MM.1S (cell line): ENCODE measurements around the gene GOLGA3.
"Not testable (repeated sequence)": the region's sequence is repeated elsewhere in the genome, so short reads cannot be mapped to it uniquely, and the experiment has no call there.

ENCODE experiments used
- EZH2 ChIP-seq: fragments of 300-600 bp; sonication (generic); optimal IDR thresholded peaks from 2 replicates; pipeline ENCODE3; 2017; ENCODE audit warnings: low read depth, mild to moderate bottlenecking, antibody characterized with exemption, low read length, mixed read lengths
- TF ChIP-seq, protein P1 (sequence below): fragments of 300-600 bp; sonication (generic); IDR thresholded peaks from 2 replicates; pipeline ENCODE4 v1.5.1; 2016; ENCODE audit warnings: antibody characterized with exemption, low read length, mixed read lengths

GRCh38 chr12:132855211-132855610, 26.5 kb upstream of the GOLGA3 start:
- TF ChIP-seq, protein P1, sequence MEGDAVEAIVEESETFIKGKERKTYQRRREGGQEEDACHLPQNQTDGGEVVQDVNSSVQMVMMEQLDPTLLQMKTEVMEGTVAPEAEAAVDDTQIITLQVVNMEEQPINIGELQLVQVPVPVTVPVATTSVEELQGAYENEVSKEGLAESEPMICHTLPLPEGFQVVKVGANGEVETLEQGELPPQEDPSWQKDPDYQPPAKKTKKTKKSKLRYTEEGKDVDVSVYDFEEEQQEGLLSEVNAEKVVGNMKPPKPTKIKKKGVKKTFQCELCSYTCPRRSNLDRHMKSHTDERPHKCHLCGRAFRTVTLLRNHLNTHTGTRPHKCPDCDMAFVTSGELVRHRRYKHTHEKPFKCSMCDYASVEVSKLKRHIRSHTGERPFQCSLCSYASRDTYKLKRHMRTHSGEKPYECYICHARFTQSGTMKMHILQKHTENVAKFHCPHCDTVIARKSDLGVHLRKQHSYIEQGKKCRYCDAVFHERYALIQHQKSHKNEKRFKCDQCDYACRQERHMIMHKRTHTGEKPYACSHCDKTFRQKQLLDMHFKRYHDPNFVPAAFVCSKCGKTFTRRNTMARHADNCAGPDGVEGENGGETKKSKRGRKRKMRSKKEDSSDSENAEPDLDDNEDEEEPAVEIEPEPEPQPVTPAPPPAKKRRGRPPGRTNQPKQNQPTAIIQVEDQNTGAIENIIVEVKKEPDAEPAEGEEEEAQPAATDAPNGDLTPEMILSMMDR: not testable (repeated sequence)
- not testable (repeated sequence) for TF ChIP-seq EZH2
